Body of pancreas (tissue), 4 donors: ENCODE results near the gene SH3PXD2B.

Experiments
- CTCF ChIP-seq, 7 experiments: fragments of 450-650 bp in 4 of 7; fragments of 200-600 bp in 3 of 7; sonication (generic) in 3 of 7; IDR thresholded peaks; one replicate each; pipeline ENCODE4 v1.5.1; 2016 to 2019; ENCODE audit warnings: antibody characterized with exemption in 7 of 7
- POLR2A ChIP-seq, 3 donors: fragments of 450-650 bp; IDR thresholded peaks; one replicate each; pipeline ENCODE4 v1.6.1; 2016; ENCODE audit warnings: antibody characterized with exemption in 3 of 3, mild to moderate bottlenecking in 2 of 3

GRCh38 chr5:172325452-172325851, 128.9 kb downstream of the SH3PXD2B start:
- TF ChIP-seq CTCF (IDR thresholded peaks at IDR 0.05) (no peak), POLR2A (IDR thresholded peaks at IDR 0.05) (no peak)
